T-helper 17 cell (primary cell): Measurements from ENCODE around the gene GAGE1. TPM values are rescaled to one million over a fixed set of nuclear protein-coding genes. Genes with fewer than 3 reads are reported as not detected.
A peak's percentile ranks its signal among the peaks of the same experiment; 100 is the strongest.
"Not testable (repeated sequence)": the region's sequence is repeated elsewhere in the genome, so short reads cannot be mapped to it uniquely, and the experiment has no call there.

Experiments
- ATAC-seq: fragments of 150-1000 bp; cut with Tn5 transposase; 2 replicates; pipeline ENCODE4 v1.10.0; 2021; ENCODE audit warnings: mild to moderate bottlenecking, moderate library complexity
- DNase-seq, 3 donors: peaks; one replicate each; pipeline versions ENCODE4 v3.0.0 to v3.0.0-alpha.2; 2020 to 2021
- H3K9me3 ChIP-seq: one replicate; pipeline ENCODE4 v1.7.0; 2013; ENCODE audit warnings: low read length, mild to moderate bottlenecking; ENCODE audit not compliant: control insufficient read depth, poor library complexity, severe bottlenecking
- H3K27ac Mint-ChIP-seq: one replicate; pipeline ENCODE4 v1.8.0; 2022; ENCODE audit warnings: mild to moderate bottlenecking, moderate library complexity, mixed read lengths
- H3K27me3 Mint-ChIP-seq: one replicate; pipeline ENCODE4 v1.8.0; 2022; ENCODE audit warnings: mixed read lengths
- H3K36me3 Mint-ChIP-seq: one replicate; pipeline ENCODE4 v1.8.0; 2022; ENCODE audit warnings: low read depth, mixed read lengths
- H3K4me1 Mint-ChIP-seq: one replicate; pipeline ENCODE4 v1.8.0; 2022; ENCODE audit warnings: mild to moderate bottlenecking, mixed read lengths
- H3K4me3 Mint-ChIP-seq: one replicate; pipeline ENCODE4 v1.8.0; 2022; ENCODE audit warnings: mild to moderate bottlenecking, moderate library complexity, mixed read lengths
- total RNA-seq, 4 donors: library from RNA in 2 of 4; stranded (reverse) in 2 of 4; gene quantifications; one replicate each; pipeline ENCODE4 v1.2.3 and lab custom pipeline; 2022 to 2026

The GAGE1 gene, protein sequence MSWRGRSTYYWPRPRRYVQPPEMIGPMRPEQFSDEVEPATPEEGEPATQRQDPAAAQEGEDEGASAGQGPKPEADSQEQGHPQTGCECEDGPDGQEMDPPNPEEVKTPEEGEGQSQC
- total RNA-seq (not detected), total RNA-seq (lab: John Stamatoyannopoulos, UW) (0 reads per million in 2 donors)

DNA sequence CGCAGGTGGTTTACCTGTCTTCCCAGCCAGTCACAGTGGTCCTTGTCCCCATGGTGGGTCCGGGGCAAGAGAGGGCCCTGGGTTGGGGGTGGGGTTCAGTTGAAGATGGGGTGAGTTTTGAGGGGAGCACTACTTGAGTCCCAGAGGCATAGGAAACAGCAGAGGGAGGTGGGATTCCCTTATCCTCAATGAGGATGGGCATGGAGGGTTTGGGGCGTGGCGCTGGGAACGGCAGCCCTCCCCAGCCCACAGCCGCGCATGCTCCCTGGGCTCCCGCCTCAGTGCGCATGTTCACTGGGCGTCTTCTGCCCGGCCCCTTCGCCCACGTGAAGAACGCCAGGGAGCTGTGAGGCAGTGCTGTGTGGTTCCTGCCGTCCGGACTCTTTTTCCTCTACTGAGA is at the start of gene GAGE1:
Gene GAGE1 (plus strand): TSS at position 301 of the 400 bp plus-strand sequence. CDS start 1,155 bp downstream, outside the sequence.
- not testable (repeated sequence) for ATAC-seq, DNase-seq

DNA sequence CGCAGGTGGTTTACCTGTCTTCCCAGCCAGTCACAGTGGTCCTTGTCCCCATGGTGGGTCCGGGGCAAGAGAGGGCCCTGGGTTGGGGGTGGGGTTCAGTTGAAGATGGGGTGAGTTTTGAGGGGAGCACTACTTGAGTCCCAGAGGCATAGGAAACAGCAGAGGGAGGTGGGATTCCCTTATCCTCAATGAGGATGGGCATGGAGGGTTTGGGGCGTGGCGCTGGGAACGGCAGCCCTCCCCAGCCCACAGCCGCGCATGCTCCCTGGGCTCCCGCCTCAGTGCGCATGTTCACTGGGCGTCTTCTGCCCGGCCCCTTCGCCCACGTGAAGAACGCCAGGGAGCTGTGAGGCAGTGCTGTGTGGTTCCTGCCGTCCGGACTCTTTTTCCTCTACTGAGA is 47.8 kb upstream of the GAGE1 start, which contains the start of gene GAGE12E:
Gene GAGE12E (plus strand): TSS at position 301 of the 400 bp plus-strand sequence. CDS start 1,155 bp downstream, outside the sequence.
- not testable (repeated sequence) for H3K36me3 Mint-ChIP-seq

More for the DNA sequence above, at the start of gene GAGE1:
- H3K27me3 Mint-ChIP-seq, H3K9me3 ChIP-seq, H3K4me1 Mint-ChIP-seq, H3K36me3 Mint-ChIP-seq, H3K27ac Mint-ChIP-seq, H3K4me3 Mint-ChIP-seq: not testable (repeated sequence)

DNA sequence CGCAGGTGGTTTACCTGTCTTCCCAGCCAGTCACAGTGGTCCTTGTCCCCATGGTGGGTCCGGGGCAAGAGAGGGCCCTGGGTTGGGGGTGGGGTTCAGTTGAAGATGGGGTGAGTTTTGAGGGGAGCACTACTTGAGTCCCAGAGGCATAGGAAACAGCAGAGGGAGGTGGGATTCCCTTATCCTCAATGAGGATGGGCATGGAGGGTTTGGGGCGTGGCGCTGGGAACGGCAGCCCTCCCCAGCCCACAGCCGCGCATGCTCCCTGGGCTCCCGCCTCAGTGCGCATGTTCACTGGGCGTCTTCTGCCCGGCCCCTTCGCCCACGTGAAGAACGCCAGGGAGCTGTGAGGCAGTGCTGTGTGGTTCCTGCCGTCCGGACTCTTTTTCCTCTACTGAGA is 38.3 kb upstream of the GAGE1 start, which contains the start of gene GAGE12F:
Gene GAGE12F (plus strand): TSS at position 301 of the 400 bp plus-strand sequence. CDS start 1,155 bp downstream, outside the sequence.
- not testable (repeated sequence) for H3K4me1 Mint-ChIP-seq, H3K27ac Mint-ChIP-seq, H3K27me3 Mint-ChIP-seq, H3K9me3 ChIP-seq, ATAC-seq, DNase-seq, H3K36me3 Mint-ChIP-seq, H3K4me3 Mint-ChIP-seq

More for the DNA sequence above, 47.8 kb upstream of the GAGE1 start, which contains the start of gene GAGE12E:
- H3K27ac Mint-ChIP-seq, H3K27me3 Mint-ChIP-seq, DNase-seq, H3K4me3 Mint-ChIP-seq, H3K9me3 ChIP-seq, H3K4me1 Mint-ChIP-seq, ATAC-seq: not testable (repeated sequence)

DNA sequence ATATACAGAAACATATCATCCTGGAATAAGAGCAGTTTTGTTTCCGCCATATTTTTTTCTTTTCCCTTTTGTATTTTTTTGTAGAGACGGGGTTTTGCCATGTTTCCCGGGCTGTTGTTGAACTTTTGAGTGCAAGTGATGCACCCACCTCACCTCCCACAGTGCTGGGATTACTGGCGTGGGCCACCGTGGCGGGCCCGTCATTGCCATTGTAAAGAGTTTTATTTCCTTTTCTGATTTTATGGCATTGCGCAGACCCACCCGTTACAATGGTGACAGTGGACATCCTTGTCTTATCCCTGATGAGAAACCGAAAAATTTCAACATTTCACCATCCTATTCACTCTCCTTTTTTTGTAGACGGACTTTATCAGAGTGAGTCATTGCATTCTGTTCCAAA is 30.1 kb upstream of the GAGE1 start:
- ATAC-seq, H3K36me3 Mint-ChIP-seq: not testable (repeated sequence)
- DNase-seq, result peak in 1 of 3 donors; percentile 10

DNA sequence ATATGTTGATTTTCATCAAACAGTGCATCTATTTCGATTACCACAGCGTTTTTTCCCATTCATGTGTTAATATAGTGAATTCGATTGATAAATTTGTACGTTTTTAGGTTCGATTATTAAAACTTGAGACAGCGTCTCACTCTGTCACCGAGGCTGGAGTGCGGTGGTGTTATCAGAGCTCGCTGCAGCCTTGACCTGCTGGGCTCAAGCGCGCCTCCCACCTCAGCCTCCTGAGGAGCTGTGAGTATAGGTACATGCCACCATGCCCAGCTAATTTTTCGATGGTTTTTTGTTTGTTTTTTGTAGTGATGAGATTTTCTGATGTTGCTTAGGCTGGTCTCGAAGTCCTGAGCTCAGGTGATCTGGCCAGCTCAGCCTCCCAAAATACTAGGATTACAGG is 29.7 kb upstream of the GAGE1 start:
- H3K36me3 Mint-ChIP-seq, H3K27me3 Mint-ChIP-seq, H3K27ac Mint-ChIP-seq, H3K9me3 ChIP-seq, H3K4me1 Mint-ChIP-seq, H3K4me3 Mint-ChIP-seq, DNase-seq, ATAC-seq: not testable (repeated sequence)

More for the DNA sequence above, 30.1 kb upstream of the GAGE1 start:
- H3K27me3 Mint-ChIP-seq, H3K4me3 Mint-ChIP-seq, H3K4me1 Mint-ChIP-seq, H3K27ac Mint-ChIP-seq, H3K9me3 ChIP-seq: not testable (repeated sequence)

DNA sequence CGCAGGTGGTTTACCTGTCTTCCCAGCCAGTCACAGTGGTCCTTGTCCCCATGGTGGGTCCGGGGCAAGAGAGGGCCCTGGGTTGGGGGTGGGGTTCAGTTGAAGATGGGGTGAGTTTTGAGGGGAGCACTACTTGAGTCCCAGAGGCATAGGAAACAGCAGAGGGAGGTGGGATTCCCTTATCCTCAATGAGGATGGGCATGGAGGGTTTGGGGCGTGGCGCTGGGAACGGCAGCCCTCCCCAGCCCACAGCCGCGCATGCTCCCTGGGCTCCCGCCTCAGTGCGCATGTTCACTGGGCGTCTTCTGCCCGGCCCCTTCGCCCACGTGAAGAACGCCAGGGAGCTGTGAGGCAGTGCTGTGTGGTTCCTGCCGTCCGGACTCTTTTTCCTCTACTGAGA is 28.7 kb upstream of the GAGE1 start, which contains the start of gene GAGE12G:
Gene GAGE12G (plus strand): TSS at position 301 of the 400 bp plus-strand sequence. CDS start 1,155 bp downstream, outside the sequence.
- H3K36me3 Mint-ChIP-seq, H3K4me3 Mint-ChIP-seq, H3K4me1 Mint-ChIP-seq, H3K27me3 Mint-ChIP-seq, ATAC-seq, H3K9me3 ChIP-seq, H3K27ac Mint-ChIP-seq, DNase-seq: not testable (repeated sequence)

DNA sequence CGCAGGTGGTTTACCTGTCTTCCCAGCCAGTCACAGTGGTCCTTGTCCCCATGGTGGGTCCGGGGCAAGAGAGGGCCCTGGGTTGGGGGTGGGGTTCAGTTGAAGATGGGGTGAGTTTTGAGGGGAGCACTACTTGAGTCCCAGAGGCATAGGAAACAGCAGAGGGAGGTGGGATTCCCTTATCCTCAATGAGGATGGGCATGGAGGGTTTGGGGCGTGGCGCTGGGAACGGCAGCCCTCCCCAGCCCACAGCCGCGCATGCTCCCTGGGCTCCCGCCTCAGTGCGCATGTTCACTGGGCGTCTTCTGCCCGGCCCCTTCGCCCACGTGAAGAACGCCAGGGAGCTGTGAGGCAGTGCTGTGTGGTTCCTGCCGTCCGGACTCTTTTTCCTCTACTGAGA is 19.2 kb upstream of the GAGE1 start, which contains the start of gene GAGE12H:
Gene GAGE12H (plus strand): TSS at position 301 of the 400 bp plus-strand sequence. CDS start 1,155 bp downstream, outside the sequence.
- not testable (repeated sequence) for DNase-seq

DNA sequence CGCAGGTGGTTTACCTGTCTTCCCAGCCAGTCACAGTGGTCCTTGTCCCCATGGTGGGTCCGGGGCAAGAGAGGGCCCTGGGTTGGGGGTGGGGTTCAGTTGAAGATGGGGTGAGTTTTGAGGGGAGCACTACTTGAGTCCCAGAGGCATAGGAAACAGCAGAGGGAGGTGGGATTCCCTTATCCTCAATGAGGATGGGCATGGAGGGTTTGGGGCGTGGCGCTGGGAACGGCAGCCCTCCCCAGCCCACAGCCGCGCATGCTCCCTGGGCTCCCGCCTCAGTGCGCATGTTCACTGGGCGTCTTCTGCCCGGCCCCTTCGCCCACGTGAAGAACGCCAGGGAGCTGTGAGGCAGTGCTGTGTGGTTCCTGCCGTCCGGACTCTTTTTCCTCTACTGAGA is 9.6 kb upstream of the GAGE1 start, which contains the start of gene GAGE2A:
Gene GAGE2A (plus strand): TSS at position 301 of the 400 bp plus-strand sequence. CDS start 1,155 bp downstream, outside the sequence.
- H3K27ac Mint-ChIP-seq, ATAC-seq, H3K27me3 Mint-ChIP-seq, H3K9me3 ChIP-seq, H3K4me1 Mint-ChIP-seq, DNase-seq, H3K4me3 Mint-ChIP-seq, H3K36me3 Mint-ChIP-seq: not testable (repeated sequence)

More for the DNA sequence above, 19.2 kb upstream of the GAGE1 start, which contains the start of gene GAGE12H:
- H3K27me3 Mint-ChIP-seq, H3K4me3 Mint-ChIP-seq, H3K4me1 Mint-ChIP-seq, H3K27ac Mint-ChIP-seq, H3K36me3 Mint-ChIP-seq, H3K9me3 ChIP-seq, ATAC-seq: not testable (repeated sequence)

DNA sequence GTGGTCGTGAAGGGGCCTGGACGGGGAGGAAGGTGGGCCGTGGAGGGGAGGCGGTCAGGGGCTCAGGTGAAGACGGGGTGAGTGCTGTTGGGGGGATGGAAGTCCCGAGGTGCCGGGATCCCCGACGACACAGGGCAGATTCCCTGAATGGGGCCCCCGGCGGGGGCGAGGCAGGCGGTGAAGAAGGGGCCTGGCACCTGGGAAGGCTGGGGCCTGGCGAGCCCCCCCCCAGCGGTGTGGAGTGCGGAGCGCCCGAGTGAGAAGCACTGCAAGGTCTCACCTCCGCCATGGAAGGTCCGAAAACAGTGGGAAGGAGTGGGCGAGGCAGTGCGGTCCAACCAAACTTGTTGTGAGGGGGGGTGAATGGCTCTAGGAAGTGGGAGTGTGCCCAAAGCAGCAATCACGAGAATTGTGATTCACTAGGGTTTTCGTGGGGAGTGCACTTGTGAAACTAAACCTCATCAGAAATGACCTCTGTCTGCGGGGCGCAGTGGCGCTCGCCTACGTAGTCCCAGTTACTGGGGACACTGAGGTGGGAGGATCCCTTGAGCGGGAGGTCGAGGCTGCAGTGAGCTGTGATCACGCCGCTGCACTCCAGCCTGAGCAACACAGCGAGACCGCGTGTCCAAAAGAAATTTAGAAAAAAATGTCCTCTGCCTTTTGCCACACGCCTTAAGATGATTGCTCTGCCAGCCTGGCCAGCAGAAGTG is 8.9 kb upstream of the GAGE1 start:
- H3K9me3 ChIP-seq, H3K36me3 Mint-ChIP-seq, H3K27ac Mint-ChIP-seq, H3K27me3 Mint-ChIP-seq, ATAC-seq, H3K4me3 Mint-ChIP-seq, H3K4me1 Mint-ChIP-seq: not testable (repeated sequence)
- DNase-seq, result peak in 1 of 3 donors; percentile 8

DNA sequence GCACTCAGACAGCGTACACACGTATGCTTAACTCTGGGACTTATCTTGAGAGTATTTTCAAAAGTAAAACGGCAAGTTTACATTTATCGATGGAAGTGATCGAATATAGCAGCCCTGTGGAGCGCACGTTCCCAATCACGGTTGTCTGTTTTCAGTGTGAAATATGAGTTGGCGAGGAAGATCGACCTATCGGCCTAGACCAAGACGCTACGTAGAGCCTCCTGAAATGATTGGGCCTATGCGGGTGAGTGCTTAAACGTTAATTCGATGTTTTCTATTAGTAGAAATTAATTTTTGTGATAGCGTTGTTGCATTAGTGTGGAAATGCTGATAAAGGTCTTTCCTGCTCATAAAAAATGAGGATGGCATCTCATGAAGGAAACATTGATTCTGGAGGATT is 8.3 kb upstream of the GAGE1 start:
- H3K4me1 Mint-ChIP-seq, H3K27me3 Mint-ChIP-seq, ATAC-seq, H3K4me3 Mint-ChIP-seq, H3K27ac Mint-ChIP-seq, H3K9me3 ChIP-seq, DNase-seq, H3K36me3 Mint-ChIP-seq: not testable (repeated sequence)

DNA sequence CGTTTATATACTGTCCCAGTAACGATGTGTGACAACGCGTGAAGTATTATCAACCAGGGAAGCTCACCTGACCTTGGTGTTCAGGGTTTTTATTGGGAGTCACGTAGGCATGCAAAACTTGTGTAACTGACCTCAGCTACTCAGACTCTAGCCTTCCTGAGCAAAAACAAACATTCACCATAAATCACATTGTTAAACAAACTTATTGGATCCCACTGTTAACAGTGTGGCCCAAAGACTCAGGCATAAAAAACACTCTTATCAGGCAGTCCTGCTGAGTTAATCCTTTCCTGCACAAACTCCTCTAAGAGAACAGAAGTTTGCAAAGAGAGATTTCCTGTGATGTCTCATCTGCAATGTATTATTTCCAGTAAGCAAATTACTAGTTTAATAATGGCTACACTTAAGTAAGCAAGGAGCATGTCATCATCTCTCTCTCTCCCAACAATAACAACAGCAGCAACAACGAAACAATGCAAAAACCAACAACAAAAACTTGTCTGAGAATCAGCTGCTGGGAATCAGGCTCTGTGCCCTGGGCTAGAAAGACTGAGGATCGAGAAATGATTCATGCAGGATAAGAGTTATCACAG is 12.0 kb downstream of the GAGE1 start:
- Mint-ChIP-seq H3K4me3 (no peak overlapping the region), H3K27me3 (no peaks in the 10 kb centered on the region), H3K27ac (no peak overlapping the region), H3K36me3 (peaks cover 3% of the 10 kb centered on the region), H3K4me1 (no peaks in the 10 kb centered on the region)
- no peaks in the 10 kb centered on the region for H3K9me3 ChIP-seq
- no peak for ATAC-seq
- DNase-seq, result no peak

DNA sequence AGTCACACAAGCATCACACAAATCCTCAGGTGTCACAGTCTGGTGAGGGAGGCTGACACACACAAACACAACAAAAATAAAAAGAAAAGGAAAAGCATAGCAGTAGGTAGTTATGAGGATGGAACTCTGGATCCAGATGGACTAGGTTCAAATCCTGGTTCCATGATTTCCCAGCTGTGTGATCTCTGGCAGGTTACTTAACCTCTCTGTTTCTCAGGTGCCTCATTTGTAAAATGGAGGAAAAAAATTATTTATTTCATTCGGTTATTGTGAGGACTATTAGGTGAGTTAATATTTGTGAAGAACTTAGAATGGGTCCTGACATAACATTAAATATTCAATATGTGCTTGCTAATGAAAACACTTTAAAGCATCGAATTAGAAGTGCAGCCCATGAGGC is 19.8 kb downstream of the GAGE1 start:
- no peaks in the 10 kb centered on the region for H3K9me3 ChIP-seq
- Mint-ChIP-seq H3K4me3 (no peak overlapping the region), H3K36me3 (peaks cover 3% of the 10 kb centered on the region), H3K4me1 (no peaks in the 10 kb centered on the region), H3K27ac (no peak overlapping the region), H3K27me3 (no peaks in the 10 kb centered on the region)
- ATAC-seq (no peak), DNase-seq (no peak)
